GM23248 (cell line): ENCODE data around the gene UBXN10. TPM values are rescaled to one million over a fixed set of nuclear protein-coding genes. Genes with fewer than 3 reads are reported as not detected.

Source experiments
- DNase-seq: peaks from one replicate; pipeline ENCODE4 v3.0.0-alpha.2; 2015
- H2AFZ ChIP-seq: fragments of 200-600 bp; sonication (generic); 2 replicates; pipeline ENCODE4 v1.6.1; 2016; ENCODE audit warnings: antibody characterized with exemption
- H3F3A ChIP-seq: fragments of 200-600 bp; sonication (generic); 2 replicates; pipeline ENCODE4 v1.6.1; 2016; ENCODE audit warnings: mild to moderate bottlenecking, antibody characterized with exemption, mixed run types; ENCODE audit not compliant: insufficient read depth
- H3K27ac ChIP-seq: fragments of 200-600 bp; sonication (generic); 2 replicates; pipeline ENCODE4 v1.5.1; 2016; ENCODE audit warnings: mild to moderate bottlenecking
- H3K27me3 ChIP-seq: fragments of 200-600 bp; sonication (generic); replicated peaks from 2 replicates; pipeline ENCODE4 v1.6.1; 2016; ENCODE audit warnings: mild to moderate bottlenecking; ENCODE audit not compliant: insufficient read depth
- H3K36me3 ChIP-seq: fragments of 200-600 bp; sonication (generic); 2 replicates; pipeline ENCODE4 v1.6.1; 2016; ENCODE audit warnings: low read depth, mild to moderate bottlenecking
- H3K4me1 ChIP-seq: fragments of 200-600 bp; sonication (generic); 2 replicates; pipeline ENCODE4 v1.6.1; 2016; ENCODE audit warnings: mild to moderate bottlenecking; ENCODE audit not compliant: insufficient read depth
- H3K4me2 ChIP-seq: fragments of 200-600 bp; sonication (generic); one replicate; pipeline ENCODE4 v1.6.1; 2016; ENCODE audit warnings: mild to moderate bottlenecking; ENCODE audit not compliant: unreplicated experiment
- H3K4me3 ChIP-seq: fragments of 200-600 bp; sonication (generic); 2 replicates; pipeline ENCODE4 v1.5.1; 2016; ENCODE audit warnings: mild to moderate bottlenecking
- H3K79me2 ChIP-seq: fragments of 200-600 bp; sonication (generic); 2 replicates; pipeline ENCODE4 v1.6.1; 2016; ENCODE audit warnings: mild to moderate bottlenecking; ENCODE audit not compliant: insufficient read depth
- H3K9ac ChIP-seq: fragments of 200-600 bp; sonication (generic); 2 replicates; pipeline ENCODE4 v1.6.1; 2016; ENCODE audit warnings: mild to moderate bottlenecking
- H3K9me2 ChIP-seq: fragments of 200-600 bp; sonication (generic); 2 replicates; pipeline ENCODE4 v1.6.1; 2016; ENCODE audit warnings: mixed run types, mild to moderate bottlenecking, moderate library complexity; ENCODE audit not compliant: insufficient read depth
- H3K9me3 ChIP-seq: fragments of 200-600 bp; sonication (generic); one replicate; pipeline ENCODE4 v1.6.1; 2017; ENCODE audit warnings: low read depth
- H4K20me1 ChIP-seq: fragments of 200-600 bp; sonication (generic); 2 replicates; pipeline ENCODE4 v1.6.0; 2016; ENCODE audit not compliant: insufficient read depth
- EZH2 ChIP-seq: fragments of 200-600 bp; sonication (generic); IDR thresholded peaks from 2 replicates; pipeline ENCODE4 v1.6.1; 2018; ENCODE audit warnings: antibody characterized with exemption, mild to moderate bottlenecking; ENCODE audit not compliant: insufficient read depth, poor library complexity, severe bottlenecking
- EZH2phosphoT487 ChIP-seq: fragments of 200-600 bp; sonication (generic); IDR thresholded peaks from 2 replicates; pipeline ENCODE4 v1.6.1; 2018; ENCODE audit warnings: antibody characterized with exemption, moderate library complexity, mild to moderate bottlenecking, low read depth; ENCODE audit not compliant: insufficient read depth
- WGBS, 2 experiments: methylation state at CpG; one replicate each; pipeline ENCODE4 v1.1.6; 2015 to 2017; ENCODE audit warnings: low lambda C conversion rate in 2 of 2, low coverage in 1 of 2; ENCODE audit errors: missing lambda C conversion rate in 2 of 2; 5-methylcytosine and 5-hydroxymethylcytosine counted together
- in situ Hi-C: fragments of 300-500 bp; cut with MboI; formaldehyde crosslinking; loops from 2 replicates; pipeline ENCODE4 v1.15.0; 2020
- polyA plus RNA-seq: library from polyadenylated mRNA; unstranded; fragments of >200 nt; fragmentation: Nextera tagmentation; extraction: Ambion mirVana; gene quantifications from 2 replicates; pipeline ENCODE4 v1.2.1, GENCODE V29; 2016
- total RNA-seq: library from RNA; depleted of rRNA; stranded (reverse); fragments of >200 nt; shearing (Covaris generic); gene quantifications from 2 replicates; pipeline ENCODE4 v1.2.3, GENCODE V29; 2014

UBXN10 gene
- total and polyA plus RNA-seq, 2 experiments from 2014 or later, result 0.11 TPM; not detected in 1

- Histone ChIP-seq H3K27ac (no peak overlapping the region), H3K4me1 (peaks cover 16% of the 10 kb centered on the region), H3K4me2 (no peak overlapping the region), H3K4me3 (no peak overlapping the region), H4K20me1 (no peaks in the 10 kb centered on the region), H3F3A (0 out of 2 replicates have a peak, but pooled peaks cover 6% of the 10 kb centered on the region), H3K36me3 (no peaks in the 10 kb centered on the region), H3K9me2 (no peaks in the 10 kb centered on the region), H3K9me3 (no peaks in the 10 kb centered on the region), H3K9ac (no peak overlapping the region), H3K79me2 (no peaks in the 10 kb centered on the region), H2AFZ (no peak overlapping the region), H3K27me3 (peaks cover 52% of the 10 kb centered on the region)
- WGBS, 2 experiments, result 75 to 88% methylated on average over 1 of the region's 1 CpG
- DNase-seq, result no peak
- in situ Hi-C loops, result no loop called here
- no peak for TF ChIP-seq EZH2
- no peak for TF ChIP-seq EZH2phosphoT487
Observed at GRCh38 chr1:20198296-20198695, 12.4 kb downstream of the UBXN10 start.

- Histone ChIP-seq H3K36me3 (no peaks in the 10 kb centered on the region), H3K4me2 (no peak overlapping the region), H3K4me3 (no peak overlapping the region), H4K20me1 (no peaks in the 10 kb centered on the region), H3K4me1 (peaks cover 16% of the 10 kb centered on the region), H3K9ac (no peak overlapping the region), H2AFZ (no peak overlapping the region), H3K27ac (no peak overlapping the region), H3F3A (0 out of 2 replicates have a peak, but pooled peaks cover 6% of the 10 kb centered on the region), H3K79me2 (no peaks in the 10 kb centered on the region), H3K9me3 (no peaks in the 10 kb centered on the region), H3K27me3 (peaks cover 47% of the 10 kb centered on the region), H3K9me2 (no peaks in the 10 kb centered on the region)
- no peak for TF ChIP-seq EZH2
- TF ChIP-seq EZH2phosphoT487, result no peak
- 76 to 78% methylated on average over 7 of the region's 7 CpGs for WGBS, 2 experiments
- in situ Hi-C loops, result no loop called here
- no peak for DNase-seq
Observed at GRCh38 chr1:20198918-20199317, 13.0 kb downstream of the UBXN10 start.

DNA sequence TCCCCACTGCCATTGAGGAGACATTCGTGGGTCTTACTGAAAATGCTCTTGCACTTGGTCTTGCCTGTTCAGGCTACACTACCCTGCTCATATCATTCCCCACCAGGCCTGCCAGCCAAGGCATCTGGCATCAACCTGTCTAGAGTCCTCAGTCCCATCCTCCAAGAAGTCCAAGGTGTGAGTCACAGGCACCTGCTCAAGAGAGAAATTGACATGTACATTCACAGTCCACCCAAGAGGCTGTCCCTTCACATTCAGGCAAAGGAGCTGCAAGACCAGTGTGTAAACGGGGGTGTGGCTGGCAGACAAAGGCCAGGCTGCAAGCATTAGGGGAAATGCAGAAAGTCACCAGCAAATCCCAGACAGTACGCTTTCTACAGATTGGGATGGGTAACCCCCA lies 13.5 kb downstream of the UBXN10 start:
- in situ Hi-C loops, result no loop called here
- WGBS, 2 experiments, result 70 to 71% methylated on average over 3 of the region's 3 CpGs

GRCh38 chr1:20199840-20200239 lies 13.9 kb downstream of the UBXN10 start:
- WGBS, 2 experiments, result 67 to 69% methylated on average over 2 of the region's 2 CpGs
- Histone ChIP-seq H3K4me2 (no peak overlapping the region), H3K9me2 (no peaks in the 10 kb centered on the region), H3K9me3 (no peaks in the 10 kb centered on the region), H3K4me3 (no peak overlapping the region), H3K79me2 (no peaks in the 10 kb centered on the region), H2AFZ (no peak overlapping the region), H3K27me3 (peaks cover 41% of the 10 kb centered on the region), H3K36me3 (no peaks in the 10 kb centered on the region), H4K20me1 (no peaks in the 10 kb centered on the region), H3K27ac (no peak overlapping the region), H3K4me1 (peaks cover 13% of the 10 kb centered on the region), H3K9ac (no peak overlapping the region), H3F3A (0 out of 2 replicates have a peak, but pooled peaks cover 6% of the 10 kb centered on the region)
- no peak for DNase-seq
- in situ Hi-C loops, result no loop called here
- TF ChIP-seq EZH2, result no peak
- TF ChIP-seq EZH2phosphoT487, result no peak

More for the DNA sequence above, 13.5 kb downstream of the UBXN10 start:
- Histone ChIP-seq H3F3A (0 out of 2 replicates have a peak, but pooled peaks cover 6% of the 10 kb centered on the region), H3K4me3 (no peak overlapping the region), H2AFZ (no peak overlapping the region), H3K9me2 (no peaks in the 10 kb centered on the region), H3K36me3 (no peaks in the 10 kb centered on the region), H3K4me2 (no peak overlapping the region), H3K79me2 (no peaks in the 10 kb centered on the region), H3K27ac (no peak overlapping the region), H3K4me1 (peaks cover 16% of the 10 kb centered on the region), H4K20me1 (no peaks in the 10 kb centered on the region), H3K9me3 (no peaks in the 10 kb centered on the region), H3K27me3 (peaks cover 45% of the 10 kb centered on the region), H3K9ac (no peak overlapping the region)
- no peak for TF ChIP-seq EZH2
- TF ChIP-seq EZH2phosphoT487, result no peak
- DNase-seq, result no peak
